HG03139 (cell line): Measurements from ENCODE around the gene ABCA7.

Source experiments
- ATAC-seq: cut with Tn5 transposase; IDR thresholded peaks from one replicate; pipeline ENCODE4 v1.9.1; 2021; ENCODE audit not compliant: unreplicated experiment

Gene ABCA7

GRCh38 chr19:1070931-1071791, 31.3 kb downstream of the ABCA7 start:
- ATAC-seq, result no peak

GRCh38 chr19:1072371-1073015, 32.6 kb downstream of the ABCA7 start:
- ATAC-seq, result no peak

- ATAC-seq, result no peak
Observed at GRCh38 chr19:1073063-1073955, 33.4 kb downstream of the ABCA7 start.

- no peak for ATAC-seq
Observed at GRCh38 chr19:1073956-1074517, 34.1 kb downstream of the ABCA7 start.

GRCh38 chr19:1074544-1075283, 34.8 kb downstream of the ABCA7 start:
- ATAC-seq, result no peak

GRCh38 chr19:1076046-1076386, 36.1 kb downstream of the ABCA7 start:
- ATAC-seq, result no peak

- ATAC-seq, result peak; percentile 54
Observed at GRCh38 chr19:1076951-1077350, 37.0 kb downstream of the ABCA7 start.

GRCh38 chr19:1079566-1080111, 39.7 kb downstream of the ABCA7 start:
- ATAC-seq, result no peak

GRCh38 chr19:1080360-1081161, 40.7 kb downstream of the ABCA7 start:
- no peak for ATAC-seq

- no peak for ATAC-seq
Observed at GRCh38 chr19:1081301-1082164, 41.6 kb downstream of the ABCA7 start.

GRCh38 chr19:1082165-1082927, 42.4 kb downstream of the ABCA7 start:
- ATAC-seq, result no peak

- no peak for ATAC-seq
Observed at GRCh38 chr19:1082928-1083816, 43.3 kb downstream of the ABCA7 start.

- ATAC-seq, result no peak
Observed at GRCh38 chr19:1084024-1084868, 44.3 kb downstream of the ABCA7 start.

GRCh38 chr19:1085053-1085658, 45.2 kb downstream of the ABCA7 start:
- ATAC-seq, result no peak

GRCh38 chr19:1085676-1086442, 46.0 kb downstream of the ABCA7 start:
- no peak for ATAC-seq
